NCI-H1105 treated with DMSO at 0.1 percent for 48 hours (cell line): Measurements from ENCODE around the gene FGGY.
"Not testable (repeated sequence)": the region's sequence is repeated elsewhere in the genome, so short reads cannot be mapped to it uniquely, and the experiment has no call there.

ENCODE experiments used
- DNase-seq: peaks from one replicate; lab custom pipeline; 2025; lab: John Stamatoyannopoulos, UW

Gene FGGY

GRCh38 chr1:59643526-59643925 lies 346.6 kb downstream of the FGGY start:
- no peak for DNase-seq

- DNase-seq: no peak
Measured at GRCh38 chr1:59645893-59646292, 349.0 kb downstream of the FGGY start.

- DNase-seq: not testable (repeated sequence)
Measured at GRCh38 chr1:59653142-59653958, 356.5 kb downstream of the FGGY start.

GRCh38 chr1:59653968-59654367 lies 357.1 kb downstream of the FGGY start:
- DNase-seq: no peak

GRCh38 chr1:59657873-59658465 lies 361.1 kb downstream of the FGGY start:
- DNase-seq: no peak

GRCh38 chr1:59664166-59664565 lies 367.3 kb downstream of the FGGY start:
- no peak for DNase-seq

- DNase-seq: no peak
Measured at GRCh38 chr1:59666106-59666505, 369.2 kb downstream of the FGGY start.

GRCh38 chr1:59667020-59667419 lies 370.1 kb downstream of the FGGY start:
- DNase-seq: no peak

- no peak for DNase-seq
Measured at GRCh38 chr1:59669752-59670312, 372.9 kb downstream of the FGGY start.

GRCh38 chr1:59670662-59671061 lies 373.8 kb downstream of the FGGY start:
- DNase-seq: no peak

GRCh38 chr1:59671066-59671952 lies 374.4 kb downstream of the FGGY start:
- no peak for DNase-seq

- DNase-seq: no peak
Measured at GRCh38 chr1:59671953-59672305, 375.0 kb downstream of the FGGY start.

- DNase-seq: no peak
Measured at GRCh38 chr1:59672851-59673572, 376.1 kb downstream of the FGGY start.

- DNase-seq: no peak
Measured at GRCh38 chr1:59673573-59674450, 376.9 kb downstream of the FGGY start.

GRCh38 chr1:59674595-59674994 lies 377.7 kb downstream of the FGGY start:
- no peak for DNase-seq

GRCh38 chr1:59675936-59676335 lies 379.0 kb downstream of the FGGY start:
- no peak for DNase-seq

- DNase-seq: no peak
Measured at GRCh38 chr1:59678040-59678439, 381.1 kb downstream of the FGGY start.

GRCh38 chr1:59678493-59679228 lies 381.8 kb downstream of the FGGY start:
- no peak for DNase-seq

GRCh38 chr1:59680044-59680443 lies 383.1 kb downstream of the FGGY start:
- DNase-seq: no peak
